OCI-LY3 (cell line): ENCODE data around the gene ITPA.

ENCODE experiments used
- EZH2phosphoT487 ChIP-seq: fragments of 200-600 bp; shearing (Covaris generic); IDR thresholded peaks from 2 replicates; pipeline ENCODE4 v1.6.1; 2018; ENCODE audit warnings: antibody characterized with exemption, mixed run types, low read depth
- TF ChIP-seq, protein P1 (sequence below): fragments of 200-600, 300-600 bp; sonication (generic); IDR thresholded peaks from 2 replicates; pipeline ENCODE4 v1.5.1; 2014; ENCODE audit warnings: antibody characterized with exemption, low read length, low read depth

DNA sequence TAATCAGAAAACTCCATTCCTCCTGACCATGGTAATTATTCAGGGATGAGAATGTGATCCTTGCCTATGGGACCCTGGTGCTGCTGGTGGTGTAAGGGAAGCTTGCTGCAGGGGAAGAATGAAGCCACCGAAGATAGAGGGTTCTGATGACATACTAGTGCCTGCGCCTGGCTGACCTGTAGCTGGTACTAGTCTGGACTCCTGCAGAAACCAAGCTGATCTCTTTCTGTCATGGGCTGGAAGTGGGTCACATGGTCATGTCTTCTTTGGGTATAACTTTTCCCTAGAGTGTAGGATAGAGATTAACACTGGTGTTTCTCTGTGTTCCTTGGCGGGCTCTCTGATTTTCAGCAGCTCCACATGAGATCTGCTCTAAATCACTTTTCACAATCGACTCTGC is 38.3 kb downstream of the ITPA start:
- TF ChIP-seq, protein P1, sequence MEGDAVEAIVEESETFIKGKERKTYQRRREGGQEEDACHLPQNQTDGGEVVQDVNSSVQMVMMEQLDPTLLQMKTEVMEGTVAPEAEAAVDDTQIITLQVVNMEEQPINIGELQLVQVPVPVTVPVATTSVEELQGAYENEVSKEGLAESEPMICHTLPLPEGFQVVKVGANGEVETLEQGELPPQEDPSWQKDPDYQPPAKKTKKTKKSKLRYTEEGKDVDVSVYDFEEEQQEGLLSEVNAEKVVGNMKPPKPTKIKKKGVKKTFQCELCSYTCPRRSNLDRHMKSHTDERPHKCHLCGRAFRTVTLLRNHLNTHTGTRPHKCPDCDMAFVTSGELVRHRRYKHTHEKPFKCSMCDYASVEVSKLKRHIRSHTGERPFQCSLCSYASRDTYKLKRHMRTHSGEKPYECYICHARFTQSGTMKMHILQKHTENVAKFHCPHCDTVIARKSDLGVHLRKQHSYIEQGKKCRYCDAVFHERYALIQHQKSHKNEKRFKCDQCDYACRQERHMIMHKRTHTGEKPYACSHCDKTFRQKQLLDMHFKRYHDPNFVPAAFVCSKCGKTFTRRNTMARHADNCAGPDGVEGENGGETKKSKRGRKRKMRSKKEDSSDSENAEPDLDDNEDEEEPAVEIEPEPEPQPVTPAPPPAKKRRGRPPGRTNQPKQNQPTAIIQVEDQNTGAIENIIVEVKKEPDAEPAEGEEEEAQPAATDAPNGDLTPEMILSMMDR: no peak
- TF ChIP-seq EZH2phosphoT487: no peak
